ENCODE data around the gene PEX13. TPM values are rescaled to one million over a fixed set of nuclear protein-coding genes. Genes with fewer than 3 reads are reported as not detected.
"Not testable (repeated sequence)": the region's sequence is repeated elsewhere in the genome, so short reads cannot be mapped to it uniquely, and the experiment has no call there.

The PEX13 gene
- 23.9 TPM for polyA plus RNA-seq (ENCODE audit: insufficient read length)

DNA sequence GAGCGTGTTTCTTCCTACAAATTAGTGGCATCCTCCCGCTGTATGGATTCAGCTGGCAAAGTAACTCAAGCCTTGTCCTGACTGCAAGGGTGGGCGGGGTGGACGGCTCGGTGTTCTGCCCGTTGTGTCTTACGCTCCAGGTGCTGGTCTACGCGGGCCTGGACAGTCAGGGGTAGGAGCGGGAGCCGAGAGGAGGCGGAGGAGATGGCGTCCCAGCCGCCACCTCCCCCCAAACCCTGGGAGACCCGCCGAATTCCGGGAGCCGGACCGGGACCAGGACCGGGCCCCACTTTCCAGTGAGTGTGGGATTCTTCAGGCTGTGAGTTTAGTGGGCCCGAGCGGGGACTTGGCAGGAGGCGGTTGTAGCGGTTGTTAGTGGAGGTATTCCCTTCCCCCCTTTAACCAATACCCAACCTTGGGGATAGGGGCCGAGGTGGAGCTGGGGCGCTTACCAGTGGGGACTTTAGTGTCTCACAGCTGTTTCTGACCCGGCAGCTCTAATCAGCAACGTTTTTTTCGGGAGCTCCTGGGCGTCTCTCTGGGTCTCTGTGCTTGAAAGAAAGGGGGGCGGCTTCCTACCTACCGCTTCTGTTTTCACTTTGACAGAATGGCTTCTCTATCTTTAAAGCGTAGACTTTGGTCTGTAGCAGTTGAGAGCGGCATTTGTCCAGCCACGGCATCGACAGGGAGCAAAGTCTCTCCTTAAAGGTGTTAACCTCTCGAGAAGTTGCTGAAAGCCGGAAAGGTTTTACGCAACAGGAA lies at the start of gene PEX13, which contains the start of gene PUS10:
Gene PEX13 (plus strand): TSS at position 165 of the 762 bp plus-strand sequence. CDS start 40 bp downstream, at position 205.
Gene PUS10 (minus strand): TSS at position 700 of the 762 bp plus-strand sequence. CDS start 6,365 bp downstream, outside the sequence.
- no peak for DNase-seq (ENCODE audit: low read depth)

- no peak for DNase-seq (ENCODE audit: low read depth)
Measured at GRCh38 chr2:60972889-60973656, 44.4 kb upstream of the PEX13 start.

DNA sequence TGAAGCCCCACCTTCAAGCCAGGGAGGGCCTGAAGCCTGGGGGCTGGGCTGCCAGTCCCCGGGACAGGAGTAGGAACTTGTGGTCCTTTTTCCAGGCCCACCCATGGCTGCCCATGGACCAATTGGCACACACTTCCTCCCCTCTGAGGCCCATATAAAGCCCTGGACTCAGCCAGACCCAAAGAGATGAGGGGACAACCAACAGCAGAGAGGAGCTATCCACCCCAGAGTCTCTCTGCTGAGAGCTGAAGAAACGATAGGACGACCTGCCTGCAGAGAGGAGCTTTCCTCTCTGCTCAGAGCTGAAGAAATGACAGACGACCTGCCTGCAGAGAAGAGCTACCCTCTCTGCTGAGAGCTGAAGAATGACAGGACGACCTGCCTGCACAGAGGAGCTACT lies 43.8 kb upstream of the PEX13 start:
- DNase-seq (ENCODE audit: low read depth), result no peak

DNA sequence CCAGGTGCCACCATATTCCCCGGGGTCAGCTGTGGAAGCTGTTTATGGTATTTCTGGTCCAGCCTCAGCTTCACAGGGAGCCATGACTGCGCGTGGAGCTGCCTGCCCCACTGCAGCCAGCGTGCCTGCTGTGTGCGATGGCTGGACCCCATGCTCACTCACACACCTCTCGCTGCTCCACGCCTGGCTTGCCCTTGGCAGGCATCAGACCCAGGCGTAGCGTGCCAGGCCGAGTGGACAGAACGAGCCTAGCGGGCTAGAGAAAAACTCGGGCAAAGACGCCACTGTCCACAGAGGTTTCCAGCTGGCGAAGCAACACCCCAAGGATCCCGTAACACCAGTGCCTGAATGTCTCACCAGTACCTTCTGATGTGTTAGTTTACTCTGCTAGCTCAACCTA lies 42.9 kb upstream of the PEX13 start:
- no peak for DNase-seq (ENCODE audit: low read depth)

- no peak for DNase-seq (ENCODE audit: low read depth)
Measured at GRCh38 chr2:60976256-60976850, 41.2 kb upstream of the PEX13 start.

DNA sequence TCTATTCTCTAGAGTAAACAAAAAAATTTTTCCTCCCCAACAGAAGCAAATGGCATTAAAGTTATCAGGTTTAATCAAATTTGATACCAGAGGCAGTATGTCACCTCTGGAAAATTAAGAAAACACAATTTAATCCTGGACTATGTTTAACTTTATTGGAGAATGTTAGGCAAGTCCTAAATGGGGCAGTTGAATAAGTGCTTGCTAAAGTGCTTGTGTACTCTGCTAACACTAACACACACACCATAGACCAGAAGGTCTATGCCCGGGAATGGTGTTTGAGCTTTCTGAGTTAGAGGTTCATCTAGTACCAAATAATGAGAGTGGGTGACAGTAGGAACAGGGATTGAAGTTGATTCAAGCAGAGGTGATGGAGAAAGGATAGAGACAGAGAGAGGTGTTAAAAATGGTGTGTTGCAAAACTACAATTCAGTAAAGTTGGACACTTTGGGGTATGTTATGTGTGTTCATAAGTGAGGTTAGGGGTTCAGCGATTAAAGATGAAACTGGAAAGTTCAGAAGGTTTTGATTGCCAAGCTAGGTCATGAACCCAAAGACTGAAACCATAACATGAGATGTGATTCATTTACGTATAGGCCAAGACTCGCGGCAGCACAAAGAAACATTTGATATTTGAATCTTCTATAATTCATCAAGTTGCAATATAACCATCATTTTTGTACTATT lies 40.5 kb upstream of the PEX13 start:
- no peak for DNase-seq (ENCODE audit: low read depth)

DNA sequence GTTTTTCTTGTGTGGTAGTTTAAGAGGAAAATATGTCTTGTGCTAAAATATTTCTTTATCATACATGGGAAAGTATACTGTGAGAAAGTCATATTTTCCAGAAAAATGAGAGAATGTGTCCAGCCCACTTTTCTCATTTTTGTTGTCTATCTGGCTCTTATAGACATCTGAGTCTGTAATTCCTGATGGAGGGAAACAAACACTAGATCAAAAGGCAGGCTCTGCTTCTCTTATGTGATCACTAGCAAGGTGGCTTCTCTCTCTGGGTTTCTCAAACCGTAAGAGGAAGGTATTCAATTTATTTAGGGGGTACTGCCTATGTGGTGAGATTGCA lies 40.0 kb upstream of the PEX13 start:
- DNase-seq (ENCODE audit: low read depth), result no peak

- DNase-seq (ENCODE audit: low read depth), result no peak
Measured at GRCh38 chr2:60979231-60979630, 38.3 kb upstream of the PEX13 start.

DNA sequence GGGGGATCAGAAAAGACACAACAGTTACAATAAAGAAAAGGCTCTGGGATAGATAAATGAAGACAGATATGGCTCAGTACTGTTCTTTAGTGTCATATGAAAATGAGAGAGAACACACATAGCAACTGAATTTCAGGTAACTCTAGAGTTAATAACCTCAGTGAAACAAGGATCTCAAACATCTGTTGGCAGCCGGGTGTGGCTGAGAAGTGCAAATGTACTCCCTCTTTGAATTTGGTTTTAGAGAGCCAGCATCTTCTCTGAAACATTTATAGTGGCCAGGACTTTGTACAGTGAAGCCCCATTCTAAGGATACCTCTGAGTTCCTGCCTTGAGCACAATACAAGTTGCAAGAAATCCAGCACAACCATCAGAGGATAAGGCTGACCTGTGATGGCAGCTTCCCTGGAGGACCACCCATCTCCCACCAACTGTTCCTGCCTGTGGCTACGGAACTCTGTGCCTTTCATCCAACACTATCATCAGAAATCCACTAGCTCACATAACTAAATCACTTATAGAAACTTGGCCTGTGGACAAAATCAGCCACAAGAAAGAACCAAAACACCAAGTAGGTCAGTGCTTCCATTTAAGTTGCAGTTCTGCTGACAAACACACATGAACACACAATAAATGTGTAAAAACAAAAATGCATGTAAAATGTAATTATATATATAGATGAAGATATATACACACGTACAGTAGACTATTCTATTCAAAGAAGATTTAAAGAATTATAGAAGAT lies 37.3 kb upstream of the PEX13 start:
- no peak for DNase-seq (ENCODE audit: low read depth)

- DNase-seq (ENCODE audit: low read depth), result not testable (repeated sequence)
Measured at GRCh38 chr2:60982066-60982465, 35.5 kb upstream of the PEX13 start.

GRCh38 chr2:60984720-60985119 lies 32.8 kb upstream of the PEX13 start:
- DNase-seq (ENCODE audit: low read depth), result no peak

- DNase-seq (ENCODE audit: low read depth), result no peak
Measured at GRCh38 chr2:60987041-60987440, 30.5 kb upstream of the PEX13 start.

- not testable (repeated sequence) for DNase-seq (ENCODE audit: low read depth)
Measured at GRCh38 chr2:60987656-60988055, 29.9 kb upstream of the PEX13 start.

- no peak for DNase-seq (ENCODE audit: low read depth)
Measured at GRCh38 chr2:60989259-60989658, 28.3 kb upstream of the PEX13 start.

GRCh38 chr2:60991644-60992043 lies 25.9 kb upstream of the PEX13 start:
- DNase-seq (ENCODE audit: low read depth), result no peak

GRCh38 chr2:60992985-60993392 lies 24.5 kb upstream of the PEX13 start:
- no peak for DNase-seq (ENCODE audit: low read depth)

GRCh38 chr2:60994131-60994530 lies 23.4 kb upstream of the PEX13 start:
- no peak for DNase-seq (ENCODE audit: low read depth)

- DNase-seq (ENCODE audit: low read depth), result no peak
Measured at GRCh38 chr2:60998628-60999545, 18.6 kb upstream of the PEX13 start.

GRCh38 chr2:61005736-61006135 lies 11.8 kb upstream of the PEX13 start:
- DNase-seq (ENCODE audit: low read depth), result no peak

- DNase-seq (ENCODE audit: low read depth), result no peak
Measured at GRCh38 chr2:61006486-61007105, 10.9 kb upstream of the PEX13 start.
